ENCODE measurements around the gene NINJ2.

Gene NINJ2

GRCh38 chr12:673849-674248 lies 10.6 kb upstream of the NINJ2 start:
- no peak for DNase-seq (ENCODE audit: low read depth in 2 of 2)

GRCh38 chr12:669576-669945 lies 6.3 kb upstream of the NINJ2 start:
- DNase-seq (ENCODE audit: low read depth in 2 of 2), result no peak

GRCh38 chr12:668090-668481 lies 4.8 kb upstream of the NINJ2 start:
- no peak for DNase-seq (ENCODE audit: low read depth in 2 of 2)

GRCh38 chr12:666766-667308 lies 3.6 kb upstream of the NINJ2 start:
- no peak for DNase-seq (ENCODE audit: low read depth in 2 of 2)

GRCh38 chr12:666066-666465 lies 2.8 kb upstream of the NINJ2 start:
- DNase-seq (ENCODE audit: low read depth in 2 of 2), result no peak

GRCh38 chr12:664779-665092 lies 1.5 kb upstream of the NINJ2 start:
- no peak for DNase-seq (ENCODE audit: low read depth in 2 of 2)

- no peak for DNase-seq (ENCODE audit: low read depth in 2 of 2)
Measured at GRCh38 chr12:664075-664778, 982 bp upstream of the NINJ2 start.

- DNase-seq (ENCODE audit: low read depth in 2 of 2), result no peak
Measured at GRCh38 chr12:662566-663292, 516 bp downstream of the NINJ2 start.

GRCh38 chr12:661720-662486 lies 1.3 kb downstream of the NINJ2 start:
- DNase-seq (ENCODE audit: low read depth in 2 of 2), result no peak

GRCh38 chr12:659090-659683 lies 4.1 kb downstream of the NINJ2 start:
- DNase-seq (ENCODE audit: low read depth in 2 of 2), result no peak

GRCh38 chr12:650983-651382 lies 12.3 kb downstream of the NINJ2 start:
- DNase-seq (ENCODE audit: low read depth in 2 of 2), result no peak

- DNase-seq (ENCODE audit: low read depth in 2 of 2), result no peak
Measured at GRCh38 chr12:647385-648085, 15.7 kb downstream of the NINJ2 start.

- DNase-seq (ENCODE audit: low read depth in 2 of 2), result no peak
Measured at GRCh38 chr12:646442-647384, 16.5 kb downstream of the NINJ2 start.

- DNase-seq (ENCODE audit: low read depth in 2 of 2), result no peak
Measured at GRCh38 chr12:645563-646071, 17.6 kb downstream of the NINJ2 start.

GRCh38 chr12:644818-645552 lies 18.3 kb downstream of the NINJ2 start:
- DNase-seq (ENCODE audit: low read depth in 2 of 2), result no peak

- DNase-seq (ENCODE audit: low read depth in 2 of 2), result no peak
Measured at GRCh38 chr12:644303-644639, 19.0 kb downstream of the NINJ2 start.

GRCh38 chr12:643475-644302 lies 19.6 kb downstream of the NINJ2 start:
- no peak for DNase-seq (ENCODE audit: low read depth in 2 of 2)

- DNase-seq (ENCODE audit: low read depth in 2 of 2), result peak; percentile 58 to 64
Measured at GRCh38 chr12:642633-643474, 20.4 kb downstream of the NINJ2 start.

All from stimulated activated CD4-positive, alpha-beta T cell treated with anti-CD3 and anti-CD28 coated beads, Interleukin-1b, Interleukin-23, amount 100 ng/mL, for 4 hours (primary cell).